H4 (cell line): Measurements from ENCODE around the gene FGFR4. TPM values are rescaled to one million over a fixed set of nuclear protein-coding genes. Genes with fewer than 3 reads are reported as not detected.

Experiments used
- DNase-seq: peaks from one replicate; pipeline ENCODE4 v3.0.0-alpha.2; 2015; ENCODE audit warnings: low spot score
- total RNA-seq: library from RNA; depleted of rRNA; stranded (reverse); fragments of >200 nt; shearing (Covaris generic); gene quantifications from 2 replicates; pipeline ENCODE4 v1.2.3, GENCODE V29; 2014

The FGFR4 gene
- total RNA-seq, 1 experiment from 2014 or later: 11.4 TPM

GRCh38 chr5:177103523-177104253 is 17.0 kb downstream of the FGFR4 start:
- no peak for DNase-seq

GRCh38 chr5:177105691-177106476 is 19.2 kb downstream of the FGFR4 start:
- DNase-seq: no peak

- no peak for DNase-seq
These were observed 20.4 kb downstream of the FGFR4 start for GRCh38 chr5:177107159-177107558.

GRCh38 chr5:177109810-177110209 is 23.1 kb downstream of the FGFR4 start:
- DNase-seq: no peak

GRCh38 chr5:177111720-177112394 is 25.1 kb downstream of the FGFR4 start:
- peak; percentile 60 for DNase-seq

- DNase-seq: peak; percentile 12
These were observed 26.0 kb downstream of the FGFR4 start for GRCh38 chr5:177112589-177113220.

GRCh38 chr5:177113566-177114424 is 27.1 kb downstream of the FGFR4 start:
- peak; percentile 85 for DNase-seq

GRCh38 chr5:177116631-177117373 is 30.1 kb downstream of the FGFR4 start:
- DNase-seq: no peak

GRCh38 chr5:177117441-177118045 is 30.8 kb downstream of the FGFR4 start:
- no peak for DNase-seq

- no peak for DNase-seq
These were observed 35.9 kb downstream of the FGFR4 start for GRCh38 chr5:177122566-177122965.

GRCh38 chr5:177123789-177124485 is 37.2 kb downstream of the FGFR4 start:
- DNase-seq: no peak

- no peak for DNase-seq
These were observed 37.8 kb downstream of the FGFR4 start for GRCh38 chr5:177124486-177124991.

GRCh38 chr5:177126771-177127170 is 40.1 kb downstream of the FGFR4 start:
- DNase-seq: no peak

GRCh38 chr5:177128551-177128981 is 41.9 kb downstream of the FGFR4 start:
- peak; percentile 66 for DNase-seq

GRCh38 chr5:177130211-177131018 is 43.7 kb downstream of the FGFR4 start:
- DNase-seq: no peak

GRCh38 chr5:177131019-177131320 is 44.3 kb downstream of the FGFR4 start:
- DNase-seq: no peak

- DNase-seq: no peak
These were observed 44.8 kb downstream of the FGFR4 start for GRCh38 chr5:177131352-177132135.
